ENCODE data around the gene TMEM223. TPM values are rescaled to one million over a fixed set of nuclear protein-coding genes. Genes with fewer than 3 reads are reported as not detected.
"Not testable (repeated sequence)": the region's sequence is repeated elsewhere in the genome, so short reads cannot be mapped to it uniquely, and the experiment has no call there.

TMEM223 gene
- total RNA-seq (2021; ENCODE audit: unreplicated experiment) (20.1 TPM), Bru-seq, nascent RNA (percentile 64 among the genes with signal in this experiment), BruChase-seq, experiment 1, labeled RNA remaining after a 2-hour chase (percentile 68 among the genes with signal in this experiment), BruChase-seq, experiment 2, labeled RNA remaining after a 6-hour chase (percentile 70 among the genes with signal in this experiment)
- 25.2 TPM for polyA plus RNA-seq (2012; ENCODE audit: insufficient read length)
- long read RNA-seq, transcript TMEM223-201 (2 exons, 1,288 nt), result major isoform, 18 of 32 reads
- long read RNA-seq, partial matches to known transcripts, result 0 of 32 reads
- long read RNA-seq, other reads (novel, unspliced or antisense), result 14 of 32 reads

GRCh38 chr11:62791501-62792201, at the start of gene TMEM223:
Gene TMEM223 (minus strand): TSS chr11:62792006. CDS start chr11:62791994, 12 bp downstream.
- Histone ChIP-seq H3K36me3 (ENCODE audit: control insufficient read depth, insufficient read depth, low read length) (peaks cover 3% of the 10 kb centered on the region), H3K4me3 (ENCODE audit: low read depth in 2 of 2, low read length in 2 of 2) (peak within 1 kb of the TSS; percentile 86 to 87), H3K9me3 (ENCODE audit: control insufficient read depth, insufficient read depth, low read depth, low read length) (no peaks in the 10 kb centered on the region), H3K4me1 (ENCODE audit: control insufficient read depth, insufficient read depth, low read length) (peaks cover 29% of the 10 kb centered on the region), H3K27ac (ENCODE audit: low read length) (peak within 1 kb of the TSS; percentile 87), H3K27me3 (ENCODE audit: control insufficient read depth, insufficient read depth, low read length) (no peaks in the 10 kb centered on the region)
- CTCF ChIA-PET, result no interaction called here
- intact Hi-C loops (cut with micrococcal nuclease; ENCODE audit: unreplicated experiment) (no loop called here), in situ Hi-C loops (cut with HindIII; ENCODE audit: low pct_unique_long_range_greater_than_20kb, low sequenced_read_pairs) (no loop called here)
- POLR2A ChIA-PET, result interaction anchor here (0.6 to 0.7 kb wide), 2 partner anchors 59 to 124 kb away, joined by 5 to 7 read pairs; no protein-coding TSS in a partner anchor
- DNase-seq (ENCODE audit: low read depth, low spot score), result no peak
- ATAC-seq, result peak; percentile 86
- TF ChIP-seq SIN3A (IDR thresholded peaks at IDR 0.05; ENCODE audit: borderline replicate concordance, insufficient read depth, low read depth, low read length) (0 out of 2 replicates have a peak, but pooled peaks have one; percentile 47), POLR2AphosphoS5 (IDR thresholded peaks at IDR 0.05; ENCODE audit: low read depth, low read length) (peak; percentile 96), REST (IDR thresholded peaks at IDR 0.05; ENCODE audit: insufficient read depth in 1 of 2, low read depth in 2 of 2, low read length in 1 of 2) (peak in 1 of 2 experiments; percentile 31; a peak in 1 of 4 replicates), CTCF (IDR thresholded peaks at IDR 0.05) (no peak), TCF7L2 (IDR thresholded peaks at IDR 0.05; ENCODE audit: low read depth, low read length) (peak; percentile 41; the same call in 1 of the 2 replicates)
- BruUV-seq (replicated peaks), result no TSS peak

GRCh38 chr11:62840721-62841360, 49.0 kb upstream of the TMEM223 start:
- intact Hi-C loops (cut with micrococcal nuclease; ENCODE audit: unreplicated experiment), result not testable (repeated sequence)

More at GRCh38 chr11:62840721-62841360, 49.0 kb upstream of the TMEM223 start:
- H3K36me3 ChIP-seq (ENCODE audit: control insufficient read depth, insufficient read depth, low read length); BruUV-seq (replicated peaks); in situ Hi-C loops (cut with HindIII; ENCODE audit: low pct_unique_long_range_greater_than_20kb, low sequenced_read_pairs); H3K27me3 ChIP-seq (ENCODE audit: control insufficient read depth, insufficient read depth, low read length); H3K9me3 ChIP-seq (ENCODE audit: control insufficient read depth, insufficient read depth, low read depth, low read length): not testable (repeated sequence)
- ATAC-seq, result peak; percentile 64
- H3K27ac ChIP-seq (ENCODE audit: low read length), result peak overlapping the region; percentile 94
- peaks cover 12% of the 10 kb centered on the region for H3K4me1 ChIP-seq (ENCODE audit: control insufficient read depth, insufficient read depth, low read length)
- peak overlapping the region; percentile 83 to 98 for H3K4me3 ChIP-seq (ENCODE audit: low read depth in 2 of 2, low read length in 2 of 2)
- POLR2A ChIA-PET, result interaction anchor here (0.6 to 2.3 kb wide), 24 partner anchors 9 to 1174 kb away, joined by 3 to 23 read pairs (median 4); partner anchors contain the start of genes FTH1, HNRNPUL2, SLC3A2 and STX5
- peak; percentile 85 for DNase-seq (ENCODE audit: low read depth, low spot score)
- CTCF ChIA-PET, result interaction anchor here (0.9 to 1.1 kb wide), 2 partner anchors 15 to 40 kb away, joined by 3 to 4 read pairs; partner anchors contain the start of gene SLC3A2
- TF ChIP-seq TCF7L2 (IDR thresholded peaks at IDR 0.05; ENCODE audit: low read depth, low read length), result peak; percentile 77

Data from Panc1 (cell line).